GM21381 (cell line): ENCODE results near the gene OR4E1.
"Not testable (repeated sequence)": the region's sequence is repeated elsewhere in the genome, so short reads cannot be mapped to it uniquely, and the experiment has no call there.

Experiments
- ATAC-seq: cut with Tn5 transposase; IDR thresholded peaks from one replicate; pipeline ENCODE4 v1.9.1; 2021; ENCODE audit warnings: mild to moderate bottlenecking, moderate library complexity; ENCODE audit not compliant: unreplicated experiment

Gene OR4E1, protein sequence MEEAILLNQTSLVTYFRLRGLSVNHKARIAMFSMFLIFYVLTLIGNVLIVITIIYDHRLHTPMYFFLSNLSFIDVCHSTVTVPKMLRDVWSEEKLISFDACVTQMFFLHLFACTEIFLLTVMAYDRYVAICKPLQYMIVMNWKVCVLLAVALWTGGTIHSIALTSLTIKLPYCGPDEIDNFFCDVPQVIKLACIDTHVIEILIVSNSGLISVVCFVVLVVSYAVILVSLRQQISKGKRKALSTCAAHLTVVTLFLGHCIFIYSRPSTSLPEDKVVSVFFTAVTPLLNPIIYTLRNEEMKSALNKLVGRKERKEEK

DNA sequence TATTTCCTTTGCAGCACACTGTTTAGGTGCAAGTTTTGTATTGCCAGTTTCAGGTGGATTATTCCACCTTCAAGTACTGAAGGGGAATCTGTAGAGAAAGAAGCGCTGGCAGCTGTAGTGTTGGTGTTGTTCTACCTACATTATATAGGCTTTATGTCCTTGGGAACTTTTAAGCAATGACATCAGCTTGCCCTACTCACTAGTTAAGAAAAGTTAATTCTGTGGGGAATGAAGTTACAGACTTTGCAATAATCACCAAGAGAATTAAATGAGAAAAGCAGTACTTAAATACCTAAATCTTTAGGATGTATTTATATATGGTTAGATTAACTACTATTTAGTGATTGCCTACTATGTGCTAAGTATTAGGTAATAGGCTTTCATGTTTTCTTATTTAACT, at the start of gene OR4E1:
Gene OR4E1, minus strand, starts transcription at position 101 of the 400 bp plus-strand sequence. CDS start 2,883 bp downstream, outside the sequence.
- ATAC-seq: no peak

DNA sequence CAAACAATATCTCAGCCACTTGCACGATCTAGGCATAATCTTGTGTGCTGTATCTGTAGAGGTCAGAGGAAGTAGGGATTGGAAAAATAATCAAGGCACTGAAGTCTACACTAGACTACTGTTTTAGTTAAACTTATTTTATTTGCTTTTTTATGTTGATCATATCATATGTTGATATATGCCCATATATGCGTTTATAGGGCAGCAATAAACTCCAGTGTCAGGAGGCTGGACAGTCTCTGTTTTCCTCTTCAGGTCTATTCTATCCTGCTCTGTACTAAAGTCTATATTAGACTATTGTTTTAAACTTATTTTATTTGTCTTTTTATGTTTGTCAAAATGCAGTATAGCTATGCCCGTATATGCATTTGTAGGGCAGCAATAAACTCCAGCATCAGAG, 47.9 kb upstream of the OR4E1 start:
- no peak for ATAC-seq

DNA sequence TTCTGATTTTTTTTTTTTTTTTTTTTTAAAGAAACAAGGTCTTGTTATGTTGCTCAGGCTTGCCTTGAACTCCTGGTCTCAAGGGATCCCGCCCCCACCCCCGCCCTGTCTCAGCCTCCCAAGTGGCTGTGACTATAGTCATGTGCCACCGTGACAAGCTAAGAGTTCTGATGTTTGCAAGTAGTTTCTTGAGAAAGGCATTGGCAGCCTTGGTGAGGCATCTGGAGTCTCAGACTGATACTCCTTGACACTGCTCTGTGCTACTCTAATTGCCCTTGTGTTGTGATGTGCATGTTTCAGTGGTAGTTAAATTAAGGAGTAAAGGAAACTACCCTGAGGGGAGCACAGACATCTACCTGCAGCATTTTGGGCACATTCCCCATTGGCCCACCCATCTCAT, 46.2 kb upstream of the OR4E1 start:
- ATAC-seq: no peak

DNA sequence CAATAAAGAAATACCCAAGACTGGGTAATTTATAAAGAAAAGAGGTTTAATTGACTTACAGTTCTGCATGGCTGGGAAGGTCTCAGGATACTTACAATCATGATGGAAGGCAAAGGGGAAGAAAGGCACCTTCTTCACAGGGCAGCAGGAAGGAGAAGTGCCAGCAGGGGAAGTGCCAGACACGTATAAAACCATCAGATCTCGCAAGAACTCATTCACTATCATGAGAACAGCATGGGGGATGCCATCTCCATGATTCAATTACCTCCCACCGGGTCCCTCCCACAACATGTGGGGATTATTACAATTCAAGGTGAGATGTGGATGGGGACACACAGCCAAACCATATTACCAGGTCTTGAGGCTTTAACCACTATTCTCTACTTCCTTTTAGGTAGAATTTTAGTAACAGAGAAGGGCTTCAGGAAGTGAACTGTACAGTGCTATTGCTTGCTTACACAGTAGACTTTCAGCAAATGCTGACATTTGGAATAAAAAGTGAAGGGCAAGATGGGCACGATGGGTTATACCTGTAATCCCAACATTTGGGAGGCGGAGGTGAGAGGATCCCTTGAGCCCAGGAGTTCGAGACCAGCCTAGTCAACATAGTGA, 40.8 kb upstream of the OR4E1 start:
- ATAC-seq: no peak

DNA sequence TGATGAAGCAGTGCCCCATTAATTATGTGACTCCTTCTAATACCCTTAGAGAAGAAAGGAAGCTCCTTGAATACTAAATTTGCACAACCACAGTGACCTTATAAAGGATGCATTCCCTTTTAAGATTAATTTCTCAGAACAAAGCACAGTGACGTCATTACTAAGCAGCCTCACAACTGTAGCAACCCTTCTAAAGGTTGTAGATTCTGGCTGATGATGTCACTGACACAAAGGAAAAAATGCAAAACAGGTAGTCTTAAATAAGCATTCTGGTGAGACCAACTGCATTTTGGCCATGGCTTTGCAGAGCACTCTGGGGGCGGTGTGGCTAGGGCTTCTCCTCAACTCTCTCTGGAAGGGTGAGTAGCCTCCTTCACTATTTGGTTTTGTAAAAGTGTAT, 38.4 kb upstream of the OR4E1 start:
- ATAC-seq: no peak

DNA sequence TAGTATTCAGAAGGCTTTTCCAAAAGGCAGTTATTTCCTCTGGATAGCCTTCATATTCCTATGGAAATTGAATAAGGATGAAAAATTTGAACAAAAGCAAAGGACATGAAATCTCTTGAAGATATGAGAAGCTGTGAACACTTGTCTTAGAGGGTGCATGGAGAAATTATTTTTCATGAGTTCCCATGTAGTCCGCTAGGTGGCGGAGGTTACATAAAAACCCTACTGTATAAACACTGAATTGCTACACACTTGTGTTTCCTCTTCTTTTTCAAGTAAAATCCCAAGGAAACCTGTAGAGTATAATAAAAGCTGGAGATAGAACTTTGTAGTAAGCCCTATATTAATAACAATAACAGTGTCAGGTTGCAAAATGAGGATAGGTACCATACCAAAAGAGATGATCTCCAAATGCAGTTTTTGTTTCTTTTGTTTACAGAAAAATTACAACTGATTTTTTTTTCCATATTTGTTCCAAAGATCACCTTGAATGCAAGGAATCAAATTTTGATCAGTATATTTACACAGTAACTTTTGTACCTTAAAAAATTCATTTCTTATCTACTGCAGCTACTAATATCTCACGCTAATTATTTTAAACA, 37.8 kb upstream of the OR4E1 start:
- no peak for ATAC-seq

DNA sequence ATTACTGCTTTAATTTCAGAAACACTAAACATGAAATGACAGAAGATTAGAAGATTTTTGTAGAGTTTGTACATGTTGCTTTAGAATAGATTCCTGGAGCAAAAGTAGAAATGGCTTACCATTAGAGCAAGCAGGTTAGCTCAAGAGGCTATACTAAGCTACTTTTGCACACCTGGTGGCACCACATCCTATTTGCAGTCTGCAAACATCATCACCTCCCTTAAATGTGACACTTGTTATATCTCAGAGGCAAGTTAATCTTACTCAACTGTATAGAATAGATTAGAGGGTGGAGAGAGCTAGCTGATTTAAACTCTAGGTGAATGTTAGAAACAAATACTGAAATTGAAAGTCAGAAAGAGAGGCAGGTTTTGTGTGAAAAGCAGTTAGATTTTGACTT, 30.7 kb upstream of the OR4E1 start:
- no peak for ATAC-seq

DNA sequence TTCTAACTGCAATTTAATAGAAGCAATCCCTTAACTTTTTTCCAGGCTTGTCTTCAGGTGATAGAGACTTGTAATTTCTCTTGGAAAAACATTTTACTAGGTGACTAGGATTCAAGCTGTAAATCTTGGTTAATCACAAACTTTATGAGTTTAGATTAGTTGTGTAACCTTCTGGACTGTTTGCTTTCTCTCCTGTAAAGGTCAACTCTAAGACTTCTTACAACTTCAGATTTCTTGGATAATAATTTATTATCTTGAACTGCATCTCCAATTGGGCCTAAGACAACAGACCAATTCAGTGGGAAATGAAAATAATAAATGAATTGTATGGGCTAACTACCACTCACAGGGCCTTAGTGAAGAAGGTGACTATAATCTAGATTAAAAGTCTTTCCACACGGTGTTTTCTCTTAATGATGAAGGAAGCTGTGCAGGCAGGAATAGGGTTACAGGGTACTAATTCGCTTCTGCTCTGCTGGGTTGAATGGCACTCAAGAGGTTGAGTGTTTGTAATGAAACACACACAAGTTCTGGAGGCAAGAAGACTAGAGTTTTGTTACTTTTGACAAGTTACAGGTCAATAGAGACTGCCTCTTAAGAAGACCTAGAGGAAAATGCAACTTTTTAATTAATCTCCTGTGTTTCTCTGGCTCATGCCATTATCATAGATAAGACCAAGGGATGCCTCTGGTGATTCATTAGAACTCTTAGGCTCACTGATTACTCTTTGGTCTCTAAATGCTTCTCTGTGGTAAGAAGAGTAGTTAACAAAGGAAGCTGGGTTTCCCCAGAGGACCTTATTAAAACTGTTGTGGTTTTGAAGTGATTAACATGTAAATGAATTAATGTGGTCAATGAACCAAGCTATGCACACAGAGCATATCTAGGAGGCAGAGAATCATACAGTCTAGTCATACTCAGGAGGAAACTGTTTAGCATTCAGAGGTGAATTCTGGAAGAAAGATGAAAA, 30.0 kb upstream of the OR4E1 start:
- ATAC-seq: no peak

DNA sequence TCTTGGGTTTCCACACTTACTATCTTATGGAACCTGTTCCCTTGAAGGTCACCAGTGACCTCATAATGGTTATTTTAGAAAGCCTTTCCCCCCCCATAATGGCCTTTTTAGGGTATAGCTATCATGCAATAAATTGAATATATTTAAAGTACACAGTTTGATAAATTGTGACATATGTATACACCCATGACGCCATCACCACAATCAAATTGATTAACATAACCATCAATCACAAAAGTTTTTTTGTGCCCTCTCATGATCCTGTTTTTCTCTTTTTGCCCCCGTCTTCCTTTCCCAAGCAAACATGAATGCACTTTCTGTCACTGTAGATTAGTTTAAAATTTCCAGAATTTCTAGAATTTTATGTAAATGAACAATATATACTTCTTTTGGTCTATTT, 28.7 kb upstream of the OR4E1 start:
- no peak for ATAC-seq

DNA sequence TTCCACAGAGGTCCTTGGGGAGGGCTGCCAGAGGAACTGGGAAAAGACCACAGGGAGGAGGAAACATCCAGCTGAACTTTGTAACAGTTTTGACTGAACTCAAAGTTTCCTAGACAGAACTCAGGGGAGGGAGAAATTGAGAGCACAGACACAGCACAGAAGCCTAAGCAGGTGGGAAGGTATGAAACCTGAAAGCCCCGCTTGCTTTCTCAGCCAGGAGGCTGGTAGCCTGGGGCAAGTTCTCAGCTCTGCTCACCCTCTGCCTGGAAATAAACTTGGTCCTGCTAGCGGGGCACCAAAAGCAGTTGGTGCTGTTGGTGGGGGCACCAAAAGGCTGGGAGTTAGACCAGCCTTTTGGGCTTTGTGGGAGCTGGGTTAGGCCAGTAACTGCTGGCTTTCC, 25.9 kb upstream of the OR4E1 start:
- no peak for ATAC-seq

DNA sequence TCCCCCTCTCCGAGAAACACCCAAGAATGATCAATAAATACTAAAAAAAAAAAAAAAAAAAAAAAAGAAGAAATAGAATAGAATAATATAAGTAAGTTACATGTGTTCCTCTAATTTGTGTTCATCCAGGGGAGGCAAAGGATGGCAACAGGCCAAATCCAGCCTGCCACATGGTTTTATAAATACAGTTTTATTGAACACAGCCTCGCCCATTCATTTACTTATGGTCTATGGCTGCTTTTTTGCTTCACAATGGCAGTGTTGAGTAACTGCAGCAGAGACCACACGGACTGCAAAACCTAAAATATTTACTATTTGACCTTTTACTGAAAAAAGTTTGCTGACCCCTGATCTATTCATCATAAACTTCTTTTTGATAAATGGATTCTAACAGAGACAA, 24.9 kb upstream of the OR4E1 start:
- not testable (repeated sequence) for ATAC-seq

DNA sequence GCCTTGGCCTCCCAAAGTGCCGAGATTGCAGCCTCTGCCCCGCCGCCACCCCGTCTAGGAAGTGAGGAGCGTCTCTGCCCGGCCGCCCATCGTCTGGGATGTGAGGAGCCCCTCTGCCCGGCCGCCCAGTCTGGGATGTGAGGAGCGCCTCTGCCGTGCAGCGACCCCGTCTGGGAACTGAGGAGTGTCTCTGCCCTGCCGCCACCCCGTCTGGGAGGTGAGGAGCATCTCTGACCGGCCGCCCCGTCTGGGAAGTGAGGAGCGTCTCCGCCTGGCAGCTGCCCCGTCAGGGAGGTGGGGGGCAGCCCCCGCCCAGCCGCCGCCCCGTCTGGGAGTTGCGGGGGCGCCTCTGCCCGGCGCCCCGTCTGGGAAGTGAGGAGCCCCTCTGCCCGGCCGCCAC, 24.0 kb upstream of the OR4E1 start:
- ATAC-seq: not testable (repeated sequence)

DNA sequence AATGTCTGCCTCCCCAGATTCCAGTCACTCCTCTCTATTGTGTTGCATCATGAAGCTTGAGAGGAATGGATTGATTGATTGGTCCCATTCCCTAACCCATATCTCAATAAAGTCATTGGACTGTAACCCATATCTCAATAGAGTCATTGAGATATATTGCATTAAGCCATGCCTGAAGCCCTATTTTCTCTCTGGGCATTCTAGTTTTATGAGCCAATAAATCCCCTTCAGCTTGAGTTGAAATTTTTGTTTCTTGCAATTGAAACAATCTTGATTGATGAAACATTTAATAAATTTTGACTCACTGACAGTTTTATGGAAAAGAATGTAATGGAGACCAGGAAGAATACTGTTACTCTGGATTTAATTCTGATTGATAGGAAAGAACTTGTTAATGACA, 20.8 kb upstream of the OR4E1 start:
- ATAC-seq: no peak

DNA sequence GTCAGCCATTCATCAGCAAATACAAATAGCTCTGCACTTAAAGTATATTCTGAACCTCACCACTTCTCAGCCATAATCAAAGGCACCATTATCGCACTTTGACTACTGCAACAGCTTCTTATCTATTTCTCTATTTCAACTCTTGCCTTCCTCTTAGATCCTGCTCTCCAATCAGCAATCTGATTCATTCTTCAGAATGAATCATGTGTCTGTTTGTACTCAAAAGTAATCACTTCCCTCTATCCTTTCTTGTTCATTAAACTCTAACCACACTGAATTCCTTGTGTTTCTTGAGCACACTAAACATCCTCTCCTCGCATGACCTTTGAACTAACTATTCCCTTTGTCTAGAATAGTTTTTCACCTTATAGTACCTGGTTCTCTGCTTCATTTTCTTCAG, 12.8 kb upstream of the OR4E1 start:
- ATAC-seq: no peak

DNA sequence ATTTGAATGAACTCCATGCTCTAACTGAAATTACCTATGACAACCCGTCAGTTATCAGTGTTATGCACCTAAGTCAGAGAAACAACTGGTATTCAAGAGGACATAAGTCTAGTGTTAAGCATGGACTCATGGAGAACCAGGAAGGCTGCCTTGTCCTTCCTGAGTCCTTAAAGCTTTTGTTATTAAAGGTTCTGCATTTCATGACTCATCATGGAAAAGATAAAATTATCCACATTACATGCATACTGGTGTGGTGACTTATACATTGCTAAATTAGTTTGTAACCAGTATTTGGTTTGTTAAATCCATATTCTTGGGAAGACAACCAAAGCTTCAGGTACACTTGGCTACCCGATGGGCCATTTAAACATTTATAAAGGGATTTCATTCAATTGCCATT, 6.5 kb upstream of the OR4E1 start:
- ATAC-seq: no peak

DNA sequence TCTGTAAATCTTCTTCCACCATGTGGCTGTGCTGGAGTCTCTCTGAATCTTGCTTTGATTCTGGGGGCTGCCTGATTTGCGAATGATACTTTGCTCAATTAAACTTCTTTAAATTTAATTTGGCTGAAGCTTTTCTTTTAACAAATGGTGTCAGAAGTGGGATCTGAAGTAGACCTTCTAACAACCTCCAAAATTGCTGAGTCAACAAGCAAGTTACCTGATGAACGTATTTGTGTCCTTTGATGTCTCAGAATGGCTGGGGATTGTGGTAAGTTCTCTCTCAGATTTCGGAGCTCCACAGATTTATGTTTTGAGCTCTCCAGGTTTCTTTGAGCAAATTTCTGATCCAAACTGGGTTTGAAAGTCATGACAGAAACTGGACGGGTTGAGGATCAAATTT, 1.9 kb upstream of the OR4E1 start:
- no peak for ATAC-seq

DNA sequence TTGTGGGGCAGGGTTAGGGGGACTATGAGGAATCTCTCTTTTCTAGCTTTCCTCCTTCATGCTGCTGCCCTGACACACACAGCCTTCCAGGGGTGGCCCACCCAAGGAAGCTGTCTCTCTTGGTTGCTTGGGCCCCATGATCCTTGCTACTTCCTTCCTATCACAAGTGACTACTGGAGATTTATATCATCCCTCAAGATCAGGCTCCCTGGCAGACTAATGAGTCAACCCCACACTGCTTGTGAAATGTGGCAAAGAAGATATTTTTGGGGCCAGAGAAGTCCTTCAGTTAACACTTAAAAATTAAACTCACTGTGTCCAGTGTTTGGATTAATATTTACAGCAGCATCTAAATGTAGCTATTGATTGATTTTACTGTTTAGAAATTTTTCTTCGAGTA, 1.5 kb downstream of the OR4E1 start:
- ATAC-seq: no peak

DNA sequence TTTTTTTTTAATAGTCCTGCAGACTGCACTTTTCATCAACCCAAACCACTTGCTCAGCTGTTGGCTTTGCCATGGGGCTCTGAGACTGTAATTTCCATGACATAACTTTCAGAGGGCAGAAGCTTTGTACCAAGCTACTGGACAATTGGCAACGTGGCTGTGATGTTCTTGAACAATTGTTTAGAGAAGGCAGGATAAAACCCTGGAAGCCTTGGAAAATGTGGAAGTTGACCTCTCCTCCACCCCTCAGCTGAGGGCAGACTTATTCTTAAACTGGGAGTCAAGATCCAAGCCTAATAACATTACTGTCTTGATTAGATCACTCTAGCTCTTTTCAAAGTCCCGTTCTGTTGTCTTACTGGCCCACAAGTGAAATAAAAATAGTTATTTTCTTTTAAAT, 2.2 kb downstream of the OR4E1 start:
- ATAC-seq: no peak

DNA sequence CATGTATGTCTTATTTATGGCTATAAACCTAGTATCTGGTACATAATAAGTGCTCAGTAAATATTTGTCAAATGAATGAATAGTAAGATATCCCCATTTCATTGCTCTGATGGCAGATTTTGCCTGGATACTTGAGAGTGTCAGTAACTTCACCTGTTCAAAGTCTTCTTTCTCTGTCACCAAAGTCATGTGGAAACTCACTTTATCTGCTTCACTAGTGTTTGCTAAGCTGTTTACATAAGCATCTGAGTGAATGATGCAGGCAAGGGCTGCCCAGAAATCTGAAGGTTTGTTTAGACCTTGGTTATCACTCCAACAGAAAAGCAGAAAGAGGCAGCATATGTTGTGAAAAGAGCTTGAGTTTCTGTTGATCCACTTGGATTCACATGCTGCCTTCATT, 4.3 kb downstream of the OR4E1 start:
- ATAC-seq: no peak

DNA sequence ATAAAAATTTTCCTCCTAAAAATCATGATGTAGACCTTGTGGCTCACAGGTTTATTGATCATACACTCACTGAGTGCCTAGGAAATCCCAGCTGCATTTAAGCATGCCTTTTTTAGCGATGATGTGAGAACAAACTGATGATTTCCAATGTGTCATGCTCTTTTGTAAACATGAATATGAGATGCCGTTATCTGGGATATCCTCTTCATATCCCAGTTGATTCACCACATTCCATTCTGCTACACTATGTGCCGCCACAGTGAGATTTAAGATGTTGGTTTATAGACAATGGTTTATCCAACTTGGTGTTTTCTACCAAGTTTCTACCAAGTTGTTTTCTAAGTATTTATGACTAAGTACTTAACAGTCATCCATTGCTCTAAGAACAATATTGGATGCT, 5.2 kb downstream of the OR4E1 start:
- ATAC-seq: no peak

DNA sequence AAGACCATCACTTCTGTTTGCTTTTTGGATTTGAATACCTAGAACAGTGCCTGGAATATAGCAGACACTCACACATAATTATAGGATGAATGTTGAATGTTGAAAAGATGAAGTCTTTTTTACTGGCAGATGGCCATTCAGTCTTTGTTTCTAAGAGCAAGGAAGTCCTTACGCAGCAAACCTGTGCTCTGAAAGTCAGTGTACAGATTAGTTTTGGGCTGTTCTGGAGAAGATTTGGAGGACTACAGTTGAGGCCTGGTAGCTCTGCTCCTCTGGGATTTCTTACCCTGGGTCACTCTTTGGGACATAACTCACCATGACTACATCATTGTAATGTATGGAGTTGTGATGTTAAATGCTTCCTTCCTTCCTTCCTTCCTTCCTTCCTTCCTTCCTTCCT, 16.6 kb downstream of the OR4E1 start:
- no peak for ATAC-seq
